ACHN (cell line): Measurements from ENCODE around the gene GPR27.

Experiments used
- DNase-seq: peaks from one replicate; pipeline ENCODE4 v3.0.0-alpha.2; 2015
- in situ Hi-C: cut with HindIII; loops from 2 replicates; pipeline ENCODE4 v1.10.0; 2017; ENCODE audit warnings: low sequenced_read_pairs, low pct_ligation_motif_present, low pct_unique_long_range_greater_than_20kb

Gene GPR27

DNA sequence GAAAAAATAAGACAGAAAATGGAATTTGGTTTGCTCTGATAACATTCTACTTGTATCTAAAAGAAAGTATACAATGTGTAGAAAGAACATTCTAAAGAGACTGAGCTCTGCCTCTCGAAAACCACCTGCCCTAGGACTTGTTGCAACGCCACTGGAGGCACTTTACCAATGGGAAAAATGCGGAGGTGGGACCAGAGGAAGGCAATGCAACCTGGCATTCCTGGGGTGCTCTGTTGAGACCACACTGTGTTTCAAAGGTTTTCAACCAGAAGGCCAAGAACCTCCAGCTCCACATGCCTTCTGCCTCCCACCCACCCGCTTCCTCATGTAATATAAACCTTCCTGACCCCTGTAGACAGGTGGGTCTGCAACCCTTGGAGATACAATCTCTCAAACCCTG, 26.8 kb downstream of the GPR27 start:
- in situ Hi-C loops: no loop called here
- no peak for DNase-seq

- in situ Hi-C loops: no loop called here
- DNase-seq: no peak
These were observed 29.5 kb downstream of the GPR27 start for GRCh38 chr3:71783152-71783551.

DNA sequence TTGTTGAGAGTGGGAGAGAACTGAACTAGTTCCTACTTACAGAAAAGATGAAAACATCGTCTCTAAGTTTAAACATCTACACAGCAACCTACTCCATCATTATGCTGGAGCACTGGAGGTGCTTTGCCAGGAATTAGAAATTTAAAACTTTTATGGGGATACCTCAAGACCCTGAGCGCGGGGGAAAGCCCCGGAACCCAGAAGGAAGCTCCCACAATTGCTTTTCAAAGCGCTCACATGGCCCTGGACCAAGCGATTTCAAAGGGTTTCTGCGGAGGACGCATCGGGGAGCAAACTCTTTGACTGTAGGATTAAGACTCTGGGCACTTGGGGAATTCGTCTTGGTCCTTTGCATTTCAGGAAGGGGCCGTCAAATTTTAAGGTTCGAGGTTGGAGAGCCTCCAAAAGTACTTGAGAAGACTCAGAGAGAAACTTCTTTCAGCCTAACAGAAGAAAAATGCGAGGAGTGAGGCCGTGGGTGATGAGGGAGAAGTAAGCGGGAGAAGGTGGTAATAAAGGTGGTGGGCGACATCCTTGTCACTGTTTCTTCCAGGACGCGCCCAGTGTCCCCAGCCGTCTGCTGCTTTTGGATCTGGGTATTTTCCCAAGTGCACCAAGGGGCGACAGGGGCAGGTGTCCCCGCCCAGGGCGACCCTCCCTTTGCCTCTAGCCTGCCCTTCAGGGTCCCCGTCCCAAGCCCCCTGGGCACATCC, 30.7 kb downstream of the GPR27 start:
- no peak for DNase-seq
- in situ Hi-C loops: no loop called here

DNA sequence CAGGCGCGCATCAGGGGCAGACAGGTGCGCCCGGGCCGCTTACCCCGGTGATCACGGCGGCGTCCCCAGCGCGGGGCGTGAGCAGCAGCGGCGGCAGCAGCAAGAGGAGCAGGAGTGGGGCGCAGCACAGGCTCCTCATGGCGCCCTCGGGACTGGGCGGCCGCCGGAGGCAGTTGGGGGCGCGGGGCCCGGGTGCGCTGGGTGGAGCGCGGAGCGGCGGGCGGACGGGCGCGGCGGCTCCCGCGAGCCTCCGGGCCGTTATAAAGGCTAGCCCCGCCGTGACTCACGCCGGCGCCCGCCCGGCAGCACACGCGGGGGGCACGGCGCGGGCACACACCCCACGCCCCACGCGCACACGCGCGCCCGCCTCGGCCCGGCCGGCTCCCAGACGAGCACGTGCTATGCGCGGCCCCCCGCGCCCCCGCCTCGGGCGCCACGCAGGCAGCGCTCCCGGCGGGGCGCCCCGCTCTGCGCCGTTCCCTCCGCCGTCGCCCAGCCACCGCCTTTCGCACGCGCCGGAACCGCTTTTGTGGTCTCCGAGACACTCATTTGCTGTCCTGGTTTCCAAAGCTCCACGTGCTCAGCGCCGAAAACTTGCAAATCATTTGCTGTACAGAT, 31.4 kb downstream of the GPR27 start, which contains the start of gene PROK2:
PROK2 (minus strand) TSS at position 235 of the 618 bp plus-strand sequence; CDS start at position 139, 96 bp downstream.
- in situ Hi-C loops: no loop called here
- DNase-seq: no peak

DNA sequence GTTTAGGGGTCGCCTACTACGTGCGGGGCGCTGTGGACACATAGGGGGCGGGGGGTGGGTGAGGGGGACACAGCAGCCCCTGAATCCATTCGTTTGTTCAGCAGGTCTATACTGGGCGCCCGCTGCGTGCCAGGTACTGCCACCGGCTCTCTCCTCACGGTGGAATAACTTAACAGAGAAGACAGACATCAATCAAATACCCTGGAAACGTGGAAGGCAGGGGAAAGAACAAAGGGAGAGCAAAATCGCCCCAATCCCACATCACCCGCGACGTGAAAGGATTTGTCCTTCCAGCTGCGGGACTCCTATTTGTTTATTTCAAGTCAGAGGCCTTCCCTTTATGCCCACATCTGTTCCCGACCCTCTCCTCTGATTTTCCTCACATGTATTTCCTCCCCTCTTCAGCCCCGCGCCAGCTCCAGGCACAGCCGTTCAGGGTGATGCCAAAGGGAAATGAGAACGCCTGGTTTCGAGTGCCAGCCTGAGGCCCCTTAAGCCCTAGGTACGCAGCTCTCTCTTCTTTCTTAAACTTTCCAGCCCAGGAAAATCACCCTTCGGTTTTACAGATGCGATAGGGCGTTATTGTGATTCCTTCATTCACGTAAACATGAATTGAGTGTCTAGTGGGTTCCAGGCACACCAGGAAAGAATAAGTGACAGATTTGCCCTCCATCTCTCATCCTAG, 32.0 kb downstream of the GPR27 start:
- in situ Hi-C loops: no loop called here
- no peak for DNase-seq

DNA sequence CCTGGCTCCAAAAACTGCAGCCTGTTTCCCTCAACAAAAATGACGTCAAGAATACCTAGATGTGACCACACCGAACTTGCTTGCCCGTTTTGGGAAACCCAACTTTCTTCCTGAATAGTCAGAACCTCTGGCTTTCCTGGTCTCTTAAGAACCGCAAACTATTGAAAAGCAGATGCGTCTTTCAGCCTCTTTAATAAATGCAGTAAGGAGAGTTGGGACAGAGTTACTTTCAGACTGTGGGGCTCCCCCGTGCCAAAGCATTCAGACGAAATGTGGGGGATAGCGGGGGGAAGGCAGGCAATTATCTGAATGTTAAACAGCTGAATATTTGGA, 32.5 kb downstream of the GPR27 start:
- DNase-seq: no peak
- in situ Hi-C loops: no loop called here

DNA sequence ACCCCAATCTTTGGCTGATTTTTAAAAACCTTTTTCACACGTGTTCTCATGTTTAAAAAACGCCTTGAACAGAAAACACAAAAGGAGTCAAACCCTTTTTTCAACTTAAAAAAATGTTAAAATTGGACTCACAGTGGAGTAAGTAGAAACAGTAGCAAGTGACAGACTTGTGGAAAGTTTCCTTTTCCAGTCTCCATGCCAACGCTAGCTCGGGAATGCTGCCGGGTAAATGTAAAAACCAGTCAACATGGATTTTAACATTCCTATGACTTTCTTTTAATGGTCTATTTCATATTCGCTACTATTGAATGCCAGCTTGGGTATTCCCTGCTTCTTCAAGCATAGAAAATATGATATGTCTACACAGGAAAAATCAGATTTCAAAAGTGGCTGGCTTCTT, 32.9 kb downstream of the GPR27 start:
- in situ Hi-C loops: no loop called here
- DNase-seq: no peak

DNA sequence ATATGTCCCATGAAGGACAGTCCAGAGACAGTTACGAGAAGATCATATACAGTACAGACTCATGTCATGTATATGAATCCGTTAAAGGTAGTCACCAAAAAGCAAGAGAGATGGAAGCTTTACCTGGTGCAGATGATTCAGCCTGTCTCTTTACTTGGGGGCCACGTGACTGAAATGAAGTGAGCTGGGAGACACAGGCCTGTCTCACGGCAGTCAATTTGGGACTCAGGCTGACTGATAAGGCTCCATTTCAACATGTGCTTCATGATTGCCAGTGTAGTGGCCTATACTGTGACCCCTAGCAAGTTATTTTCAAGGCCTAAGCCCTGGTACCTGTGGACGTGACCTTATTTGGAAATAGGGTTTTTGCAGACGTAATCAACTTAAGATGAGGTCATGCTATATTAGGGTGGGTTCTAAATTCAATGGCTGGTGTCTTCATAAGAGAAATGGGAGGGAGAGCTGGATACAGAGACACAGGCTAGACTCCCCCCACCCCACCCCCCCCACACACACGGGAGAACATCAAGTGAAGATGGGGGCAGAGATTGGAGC, 34.3 kb downstream of the GPR27 start:
- in situ Hi-C loops: no loop called here
- DNase-seq: no peak

- no peak for DNase-seq
- in situ Hi-C loops: no loop called here
These were observed 36.3 kb downstream of the GPR27 start for GRCh38 chr3:71789922-71790321.

GRCh38 chr3:71791634-71792033, 38.0 kb downstream of the GPR27 start:
- no peak for DNase-seq
- in situ Hi-C loops: no loop called here

DNA sequence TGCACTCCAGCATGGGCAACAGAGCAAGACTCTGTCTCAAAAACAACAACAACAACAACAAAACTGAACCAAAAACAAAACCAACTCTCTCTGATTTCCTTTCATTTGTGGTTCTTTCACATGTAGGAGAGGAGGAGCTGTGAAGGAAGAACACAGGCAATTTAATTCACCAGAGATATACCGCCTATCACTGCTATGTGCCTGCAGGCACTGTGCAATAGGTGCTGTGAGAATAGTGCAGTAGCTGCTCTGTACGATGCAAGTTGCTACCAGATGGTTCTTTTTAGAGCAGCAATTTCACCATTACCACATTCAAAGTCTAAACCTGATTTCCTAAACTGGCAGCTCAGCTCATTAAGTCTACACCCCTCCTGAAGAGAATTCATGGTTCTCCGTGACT, 42.6 kb downstream of the GPR27 start:
- DNase-seq: no peak
- in situ Hi-C loops: no loop called here

- DNase-seq: no peak
- in situ Hi-C loops: no loop called here
These were observed 43.8 kb downstream of the GPR27 start for GRCh38 chr3:71797455-71797854.

DNA sequence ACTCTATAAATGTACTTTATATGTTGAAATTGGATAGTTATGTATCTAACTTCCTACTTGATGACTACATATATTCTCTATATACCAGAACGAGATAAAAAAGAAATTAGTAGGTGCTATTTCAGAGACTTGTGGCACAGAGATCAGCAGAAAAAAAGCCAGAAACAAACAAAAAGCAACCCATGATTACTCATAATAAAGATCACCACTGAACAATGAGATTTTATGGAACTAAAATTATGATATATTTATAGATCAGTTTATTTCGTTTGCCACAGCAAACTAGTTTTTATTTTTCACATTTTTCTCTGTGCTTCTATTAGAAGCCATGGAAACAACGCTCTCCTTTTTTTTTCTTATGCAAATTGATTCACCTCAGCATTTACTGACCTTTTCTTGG, 46.4 kb downstream of the GPR27 start:
- no peak for DNase-seq
- in situ Hi-C loops: no loop called here

- in situ Hi-C loops: no loop called here
- no peak for DNase-seq
These were observed 48.3 kb downstream of the GPR27 start for GRCh38 chr3:71801986-71802385.

DNA sequence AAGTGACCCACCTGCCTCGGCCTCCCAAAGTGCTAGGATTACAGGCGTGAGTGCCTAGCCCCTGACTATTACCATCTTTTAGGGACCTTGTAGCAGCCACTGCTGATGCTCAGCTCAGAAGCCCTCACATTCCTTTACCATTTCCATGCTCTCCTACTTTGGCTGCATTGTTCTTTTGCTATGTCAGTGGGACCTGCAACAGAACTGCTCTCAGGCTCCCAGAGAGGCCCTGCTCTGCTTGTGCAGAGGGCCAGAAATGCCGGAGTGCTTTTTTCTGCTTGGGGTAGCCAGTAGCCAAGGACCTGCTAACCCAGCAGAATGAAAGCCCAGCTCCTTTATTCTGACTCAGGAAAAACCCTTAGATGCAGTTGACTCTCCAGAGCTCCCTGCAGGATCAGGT, 49.6 kb downstream of the GPR27 start:
- DNase-seq: no peak
- in situ Hi-C loops: no loop called here

DNA sequence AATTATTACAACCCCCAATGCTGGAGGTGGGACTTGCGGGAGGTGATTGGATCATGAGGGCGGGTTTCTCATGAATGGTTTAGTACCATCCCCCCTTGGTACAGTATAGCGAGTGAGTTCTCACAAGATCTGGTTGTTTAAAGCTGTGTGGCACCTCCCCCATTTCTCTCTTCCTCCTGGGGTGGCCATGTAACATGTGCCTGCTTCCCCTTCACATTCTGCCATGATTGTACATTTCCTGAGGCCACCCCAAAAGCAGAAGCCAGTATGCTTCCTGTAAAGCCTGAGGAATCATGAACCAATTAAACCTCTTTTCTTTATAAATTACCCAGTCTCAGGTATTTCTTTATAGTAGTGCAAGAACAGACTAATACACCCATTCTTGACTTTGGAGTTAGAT, 51.5 kb downstream of the GPR27 start:
- in situ Hi-C loops: no loop called here
- DNase-seq: no peak

DNA sequence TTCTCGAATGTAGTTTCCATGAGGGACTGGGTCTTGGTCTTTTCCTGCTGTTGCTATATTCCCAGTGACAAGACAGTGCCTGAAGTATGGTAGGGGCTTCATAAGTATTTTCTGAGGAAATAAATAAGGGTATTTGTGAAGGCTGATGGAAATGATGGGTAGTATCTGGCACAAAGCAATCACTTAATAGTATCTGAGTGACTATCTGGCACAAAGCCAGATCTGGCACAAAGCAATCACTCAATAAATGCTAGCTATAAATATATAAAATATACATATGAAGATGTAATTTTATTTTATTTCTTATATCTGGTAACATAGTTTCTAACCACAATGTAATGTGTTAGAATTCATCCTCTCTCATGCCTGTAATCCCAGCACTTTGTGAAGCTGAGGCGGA, 52.0 kb downstream of the GPR27 start:
- in situ Hi-C loops: no loop called here
- DNase-seq: no peak
